Measurements from ENCODE around the gene CNNM4. TPM values are rescaled to one million over a fixed set of nuclear protein-coding genes. Genes with fewer than 3 reads are reported as not detected.

The CNNM4 gene
- polyA plus RNA-seq, 1 experiment, result 7.2 TPM

- Histone ChIP-seq H3K27me3 (ENCODE audit: control insufficient read depth, insufficient read depth, low read length) (no peaks in the 10 kb centered on the region), H3K36me3 (ENCODE audit: control insufficient read depth, insufficient read depth, low read length) (peaks cover 6% of the 10 kb centered on the region; the same call in 1 of the 2 replicates), H3K4me3 (ENCODE audit: low read depth, low read length) (no peak overlapping the region)
- no peak for DNase-seq (ENCODE audit: low read depth)
- TF ChIP-seq CTCF (IDR thresholded peaks at IDR 0.05; ENCODE audit: insufficient read depth, low read depth, low read length), result no peak
- ChIA-PET POLR2A (no interaction called here), CTCF (interaction anchor here (0.7 to 2.3 kb wide), 7 partner anchors 10 to 66 kb away, joined by 3 to 22 read pairs (median 7); no protein-coding TSS in a partner anchor)
These were observed 38.9 kb downstream of the CNNM4 start for GRCh38 chr2:96799623-96799935.

GRCh38 chr2:96800061-96801004 is 39.6 kb downstream of the CNNM4 start:
- CTCF ChIA-PET, result interaction anchor here (0.6 to 2.3 kb wide), 15 partner anchors 10 to 391 kb away, joined by 3 to 22 read pairs (median 4); no protein-coding TSS in a partner anchor
- POLR2A ChIA-PET, result no interaction called here
- no peak for TF ChIP-seq CTCF (IDR thresholded peaks at IDR 0.05; ENCODE audit: insufficient read depth, low read depth, low read length)
- Histone ChIP-seq H3K36me3 (ENCODE audit: control insufficient read depth, insufficient read depth, low read length) (peaks cover 6% of the 10 kb centered on the region; the same call in 1 of the 2 replicates), H3K4me3 (ENCODE audit: low read depth, low read length) (no peak overlapping the region), H3K27me3 (ENCODE audit: control insufficient read depth, insufficient read depth, low read length) (no peaks in the 10 kb centered on the region)
- DNase-seq (ENCODE audit: low read depth), result no peak

GRCh38 chr2:96801005-96801785 is 40.5 kb downstream of the CNNM4 start:
- no peak for DNase-seq (ENCODE audit: low read depth)
- POLR2A ChIA-PET, result no interaction called here
- peak; percentile 86 for TF ChIP-seq CTCF (IDR thresholded peaks at IDR 0.05; ENCODE audit: insufficient read depth, low read depth, low read length)
- Histone ChIP-seq H3K36me3 (ENCODE audit: control insufficient read depth, insufficient read depth, low read length) (peaks cover 6% of the 10 kb centered on the region; the same call in 1 of the 2 replicates), H3K27me3 (ENCODE audit: control insufficient read depth, insufficient read depth, low read length) (no peaks in the 10 kb centered on the region), H3K4me3 (ENCODE audit: low read depth, low read length) (no peak overlapping the region)
- CTCF ChIA-PET, result interaction anchor here (0.6 to 2.3 kb wide), 13 partner anchors 9 to 392 kb away, joined by 3 to 22 read pairs (median 4); no protein-coding TSS in a partner anchor

- no peaks in the 10 kb centered on the region for H3K27me3 ChIP-seq (ENCODE audit: control insufficient read depth, insufficient read depth, low read length)
- no peak overlapping the region for H3K4me3 ChIP-seq (ENCODE audit: low read depth, low read length)
- ChIA-PET CTCF (interaction anchor here (0.6 to 2.0 kb wide), 4 partner anchors 8 to 239 kb away, joined by 3 to 11 read pairs (median 4); no protein-coding TSS in a partner anchor), POLR2A (no interaction called here)
- peaks cover 6% of the 10 kb centered on the region; the same call in 1 of the 2 replicates for H3K36me3 ChIP-seq (ENCODE audit: control insufficient read depth, insufficient read depth, low read length)
- no peak for TF ChIP-seq CTCF (IDR thresholded peaks at IDR 0.05; ENCODE audit: insufficient read depth, low read depth, low read length)
- DNase-seq (ENCODE audit: low read depth), result no peak
These were observed 41.3 kb downstream of the CNNM4 start for GRCh38 chr2:96801786-96802595.

All from BJ (cell line).